PC-3 (cell line): ENCODE results near the gene GALR2. TPM values are rescaled to one million over a fixed set of nuclear protein-coding genes. Genes with fewer than 3 reads are reported as not detected.

Experiments
- microRNA-seq: library from miRNA; unstranded; fragments of <30 nt; microRNA quantifications from one replicate; pipeline ENCODE4 v1.1.0, GENCODE V29; 2020; ENCODE audit not compliant: unreplicated experiment
- total RNA-seq: library from RNA; depleted of rRNA; stranded (reverse); fragments of >200 nt; gene quantifications from 2 replicates; pipeline ENCODE4 v1.2.3, GENCODE V29; 2014; rRNA removed

The GALR2 gene
- total RNA-seq, 1 experiment from 2014 or later, result 0.69 TPM

Small RNA genes lying within 50 kb of the gene (microRNA-seq; reads per million reads assigned to microRNA genes)
- gene MIR6868, result 3.5 reads per million, percentile 12 among the genes with 10 or more reads in this experiment

Other genes starting within 250 kb of the GALR2 start
- 43.9 and 53.8 TPM in 2 replicates for gene UNC13D, start 230.4 kb upstream of the GALR2 start, total RNA-seq
- gene WBP2, start 219.4 kb upstream of the GALR2 start, total RNA-seq, result 49.7 and 51.8 TPM in 2 replicates
- 73.7 and 109 TPM in 2 replicates for gene TRIM47, start 196.2 kb upstream of the GALR2 start, total RNA-seq
- 32.3 and 48.9 TPM in 2 replicates for gene TRIM65, start 177.8 kb upstream of the GALR2 start, total RNA-seq
- gene MRPL38, start 169.9 kb upstream of the GALR2 start, total RNA-seq, result 74.5 and 124 TPM in 2 replicates
- gene FBF1, start 133.7 kb upstream of the GALR2 start, total RNA-seq, result 35.3 and 39.2 TPM in 2 replicates
- gene ACOX1, start 95.6 kb upstream of the GALR2 start, total RNA-seq, result 63.2 and 74.9 TPM in 2 replicates
- 58.3 and 62.4 TPM in 2 replicates for gene TEN1, start 95.5 kb upstream of the GALR2 start, total RNA-seq
- 4.3 and 8.5 TPM in 2 replicates for gene CDK3, start 73.9 kb upstream of the GALR2 start, total RNA-seq
- gene EVPL, start 47.5 kb upstream of the GALR2 start, total RNA-seq, result 38.8 and 48.3 TPM in 2 replicates
- gene SRP68, start 2.3 kb upstream of the GALR2 start, total RNA-seq, result 60.8 and 71.4 TPM in 2 replicates
- 0.11 TPM in 1 of 2 replicates, not detected in the other for gene ZACN, start 4.4 kb downstream of the GALR2 start, total RNA-seq
- 153 and 173 TPM in 2 replicates for gene EXOC7, start 29.0 kb downstream of the GALR2 start, total RNA-seq
- 0.26 and 0.69 TPM in 2 replicates for gene FOXJ1, start 66.5 kb downstream of the GALR2 start, total RNA-seq
- 7.3 and 7.4 TPM in 2 replicates for gene RNF157, start 165.7 kb downstream of the GALR2 start, total RNA-seq
- gene UBALD2, start 190.6 kb downstream of the GALR2 start, total RNA-seq, result 59.5 and 63.5 TPM in 2 replicates
- gene QRICH2, start 233.5 kb downstream of the GALR2 start, total RNA-seq, result 2.2 and 5.7 TPM in 2 replicates